Duodenal mucosa (tissue), 2 donors: ENCODE results near the gene SELL.

Source experiments
- H3K27ac ChIP-seq: one replicate; pipeline ENCODE4 v1.7.0; 2013; ENCODE audit warnings: low read depth, low read length
- H3K27me3 ChIP-seq, 2 donors: one replicate each; pipeline ENCODE4 v1.7.0; 2013; ENCODE audit warnings: low read length in 2 of 2, control low read depth in 1 of 2; ENCODE audit not compliant: insufficient read depth in 2 of 2, control insufficient read depth in 1 of 2
- H3K36me3 ChIP-seq, 2 donors: one replicate each; pipeline ENCODE4 v1.7.0; 2013; ENCODE audit warnings: low read length in 2 of 2, control low read depth in 1 of 2; ENCODE audit not compliant: insufficient read depth in 2 of 2, control insufficient read depth in 1 of 2
- H3K4me1 ChIP-seq, 2 donors: one replicate each; pipeline ENCODE4 v1.7.0; 2013; ENCODE audit warnings: low read length in 2 of 2, control low read depth in 1 of 2; ENCODE audit not compliant: insufficient read depth in 2 of 2, control insufficient read depth in 1 of 2
- H3K4me3 ChIP-seq, 2 donors: one replicate each; pipeline ENCODE4 v1.7.0; 2013; ENCODE audit warnings: low read length in 2 of 2, low read depth in 1 of 2
- H3K9ac ChIP-seq, 2 donors: one replicate each; pipeline ENCODE4 v1.7.0; 2013; ENCODE audit warnings: low read length in 2 of 2, low read depth in 1 of 2
- H3K9me3 ChIP-seq, 2 donors: one replicate each; pipeline ENCODE4 v1.7.0; 2013; ENCODE audit warnings: low read length in 2 of 2, control low read depth in 1 of 2; ENCODE audit not compliant: control insufficient read depth in 1 of 2

The SELL gene

DNA sequence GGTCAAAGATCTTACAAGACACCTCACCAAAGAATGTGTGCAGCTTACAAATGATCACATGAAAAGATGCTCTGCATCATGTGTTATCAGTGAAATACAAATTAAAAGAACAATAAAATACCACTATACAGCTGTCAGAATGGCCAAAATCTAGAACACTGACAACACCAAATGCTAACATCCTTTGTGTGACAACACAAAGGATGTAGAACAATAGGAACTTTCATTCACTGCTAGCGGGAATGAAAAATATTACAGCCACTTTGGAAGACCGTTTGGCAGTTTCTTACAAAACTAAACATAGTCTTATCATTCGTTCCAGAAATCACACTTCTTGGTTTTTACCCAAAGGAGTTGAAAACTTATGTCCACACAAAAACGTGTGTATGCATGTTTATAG, 60.9 kb downstream of the SELL start:
- Histone ChIP-seq H3K27me3 (no peaks in the 10 kb centered on the region), H3K27ac (no peak overlapping the region)

GRCh38 chr1:169648709-169649108, 62.7 kb downstream of the SELL start:
- Histone ChIP-seq H3K27ac (no peak overlapping the region), H3K4me3 (no peak overlapping the region), H3K36me3 (no peaks in the 10 kb centered on the region), H3K9ac (no peak overlapping the region), H3K9me3 (no peaks in the 10 kb centered on the region), H3K4me1 (no peaks in the 10 kb centered on the region), H3K27me3 (peaks cover 0 to 2% of the 10 kb centered on the region in 2 donors)

More for the DNA sequence above, 60.9 kb downstream of the SELL start:
- H3K4me1 ChIP-seq, result no peaks in the 10 kb centered on the region
- no peaks in the 10 kb centered on the region for H3K9me3 ChIP-seq
- H3K9ac ChIP-seq, result no peak overlapping the region
- no peak overlapping the region for H3K4me3 ChIP-seq
- no peaks in the 10 kb centered on the region for H3K36me3 ChIP-seq

- H3K36me3 ChIP-seq, result no peaks in the 10 kb centered on the region
- no peak overlapping the region for H3K9ac ChIP-seq
- peaks cover 0 to 2% of the 10 kb centered on the region in 2 donors for H3K27me3 ChIP-seq
- no peak overlapping the region for H3K4me3 ChIP-seq
- no peaks in the 10 kb centered on the region for H3K9me3 ChIP-seq
- no peak overlapping the region for H3K27ac ChIP-seq
- H3K4me1 ChIP-seq, result no peaks in the 10 kb centered on the region
Measured at GRCh38 chr1:169648187-169648586, 63.2 kb downstream of the SELL start.

- Histone ChIP-seq H3K9ac (no peak overlapping the region), H3K9me3 (no peaks in the 10 kb centered on the region), H3K4me3 (no peak overlapping the region), H3K27ac (no peak overlapping the region), H3K36me3 (no peaks in the 10 kb centered on the region), H3K27me3 (peaks cover 0 to 2% of the 10 kb centered on the region in 2 donors), H3K4me1 (no peaks in the 10 kb centered on the region)
Measured at GRCh38 chr1:169647512-169647911, 63.9 kb downstream of the SELL start.

DNA sequence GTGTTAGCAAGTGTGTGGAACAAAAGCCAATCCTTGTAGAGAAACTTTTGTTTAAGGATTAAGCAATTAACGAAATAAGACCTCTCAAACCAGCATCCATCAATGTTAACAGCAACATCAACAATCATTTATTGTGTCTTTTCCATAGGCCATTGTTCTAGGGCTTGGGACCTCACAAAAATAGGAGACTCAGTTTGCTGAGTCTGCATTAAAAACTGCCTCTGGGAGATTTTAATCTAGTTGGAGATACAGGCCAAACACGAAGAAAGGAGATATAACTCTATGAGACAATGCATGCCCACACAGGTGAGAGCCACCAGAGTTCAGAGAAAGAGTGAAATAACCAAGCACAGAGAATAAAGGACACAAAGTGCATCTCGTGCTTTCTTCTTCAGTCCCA, 67.1 kb downstream of the SELL start:
- H3K27me3 ChIP-seq, result peaks cover 0 to 2% of the 10 kb centered on the region in 2 donors
- no peaks in the 10 kb centered on the region for H3K36me3 ChIP-seq
- H3K27ac ChIP-seq, result no peak overlapping the region
- no peaks in the 10 kb centered on the region for H3K9me3 ChIP-seq
- H3K4me3 ChIP-seq, result no peak overlapping the region
- H3K9ac ChIP-seq, result no peak overlapping the region
- no peaks in the 10 kb centered on the region for H3K4me1 ChIP-seq
